Left cardiac atrium (tissue), 4 donors: ENCODE measurements around the gene POFUT1. TPM values are rescaled to one million over a fixed set of nuclear protein-coding genes. Genes with fewer than 3 reads are reported as not detected.
"Not testable (repeated sequence)": the region's sequence is repeated elsewhere in the genome, so short reads cannot be mapped to it uniquely, and the experiment has no call there.

Experiments
- ATAC-seq, 2 donors: fragments of 200-7000 bp; cut with Tn5 transposase; one replicate each; pipeline ENCODE4 v1.9.1; 2020; ENCODE audit warnings: mild to moderate bottlenecking in 2 of 2, moderate library complexity in 2 of 2
- DNase-seq: peaks from one replicate; pipeline ENCODE4 v3.0.0-alpha.2; 2020
- intact Hi-C, 2 donors: fragments of 100-400 bp; cut with DNase I; formaldehyde crosslinking; loops; one replicate each; pipeline versions ENCODE4 v1.14.1 to v1.15.1; 2022 to 2023
- total RNA-seq, 2 donors: library from RNA; stranded (reverse); fragmentation: NEBNext Ultra II Directional; extraction: Animal tissue kit (Norgen Biotek cat#: 25700); gene quantifications; one replicate each; pipeline ENCODE4 v1.2.1, GENCODE V29; 2021
- donor health status: DM: no; HTN: yes; CAD: no.
- donor health status: DM: no; HTN: yes; CAD: no; lungs with severe emphysema.
- donor health status: DM: yes; HTN: yes; CAD: no.
- donor health status: Dilated cardiomyopathy.

The POFUT1 gene
- total RNA-seq, 2 donors from 2014 or later, result 25.5 to 28.6 TPM

DNA sequence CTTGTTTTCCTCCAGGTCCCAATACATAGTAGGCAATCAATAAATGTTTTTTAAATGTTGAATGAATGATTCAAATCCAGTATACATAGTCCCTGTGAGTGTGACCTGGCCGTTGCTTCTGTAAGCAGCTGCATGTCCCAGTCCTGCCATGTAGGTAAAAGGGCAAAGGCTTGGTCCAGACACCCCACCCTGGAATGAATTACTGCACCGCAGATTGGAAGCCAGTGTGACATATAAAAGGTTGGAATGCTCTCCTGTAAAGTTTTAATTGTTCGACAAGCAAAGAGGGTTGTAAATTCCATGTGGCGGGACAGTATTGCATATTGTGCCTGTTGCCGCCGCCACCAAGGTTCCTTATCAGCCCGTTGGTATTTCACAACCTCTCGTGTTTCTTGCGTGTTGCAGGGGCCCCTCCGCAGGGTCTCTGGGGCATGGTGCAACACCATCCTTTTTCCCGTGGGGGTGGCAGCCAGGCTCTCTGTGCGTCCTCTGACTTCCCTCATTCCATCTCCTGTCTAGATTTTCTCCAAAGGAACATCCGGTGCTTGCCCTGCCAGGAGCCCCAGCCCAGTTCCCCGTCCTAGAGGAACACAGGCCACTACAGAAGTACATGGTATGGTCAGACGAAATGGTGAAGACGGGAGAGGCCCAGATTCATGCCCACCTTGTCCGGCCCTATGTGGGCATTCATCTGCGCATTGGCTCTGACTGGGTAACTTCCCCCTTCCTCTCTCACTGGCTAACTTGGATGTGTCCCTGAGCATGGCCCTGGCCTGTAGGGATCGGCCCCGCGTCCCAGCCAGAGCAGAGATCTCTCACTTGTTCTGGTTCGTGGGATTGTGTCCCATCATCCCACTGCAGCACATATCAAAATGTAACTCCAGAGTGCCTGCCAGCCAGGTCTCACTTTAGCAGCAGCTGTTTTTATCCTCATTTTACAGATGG is 20.3 kb downstream of the POFUT1 start:
- intact Hi-C loops, result no loop called here
- DNase-seq (peak; percentile 47), ATAC-seq (peak; percentile 56 to 80)

DNA sequence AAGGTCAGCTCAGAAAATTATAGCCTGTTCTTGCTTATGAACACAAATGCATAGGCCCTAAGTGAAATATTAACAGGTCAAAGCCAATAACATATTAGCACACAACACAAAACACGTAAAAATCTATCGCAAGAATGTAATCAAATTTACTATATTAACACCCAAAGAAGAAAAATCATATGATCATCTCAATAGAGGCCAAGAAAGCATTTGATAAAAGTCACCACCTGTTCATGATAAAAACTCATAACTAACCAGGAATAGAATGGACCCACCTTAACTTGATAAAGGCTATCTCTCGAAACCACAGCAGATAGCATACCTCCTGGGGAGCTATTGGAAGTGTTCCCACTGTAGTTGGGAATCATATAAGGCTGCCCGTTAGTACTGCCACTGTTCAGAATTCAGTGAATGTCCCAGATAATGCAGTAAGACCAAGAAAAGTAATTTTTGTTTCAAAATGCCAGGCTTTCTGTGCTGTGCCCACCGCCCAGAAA is 21.6 kb downstream of the POFUT1 start:
- DNase-seq (no peak), ATAC-seq (no peak)
- intact Hi-C loops, result no loop called here

DNA sequence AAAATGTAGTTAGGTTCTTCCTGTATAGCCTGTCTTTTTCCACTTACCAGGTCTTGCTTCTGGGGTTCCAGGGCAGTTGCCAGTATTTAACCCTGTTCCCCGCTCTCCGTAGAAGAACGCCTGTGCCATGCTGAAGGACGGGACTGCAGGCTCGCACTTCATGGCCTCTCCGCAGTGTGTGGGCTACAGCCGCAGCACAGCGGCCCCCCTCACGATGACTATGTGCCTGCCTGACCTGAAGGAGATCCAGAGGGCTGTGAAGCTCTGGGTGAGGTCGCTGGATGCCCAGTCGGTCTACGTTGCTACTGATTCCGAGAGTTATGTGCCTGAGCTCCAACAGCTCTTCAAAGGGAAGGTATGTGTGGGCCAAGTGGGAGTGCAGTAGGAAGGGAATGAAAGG is 23.0 kb downstream of the POFUT1 start:
- intact Hi-C loops, result no loop called here
- ATAC-seq (no peak), DNase-seq (no peak)

DNA sequence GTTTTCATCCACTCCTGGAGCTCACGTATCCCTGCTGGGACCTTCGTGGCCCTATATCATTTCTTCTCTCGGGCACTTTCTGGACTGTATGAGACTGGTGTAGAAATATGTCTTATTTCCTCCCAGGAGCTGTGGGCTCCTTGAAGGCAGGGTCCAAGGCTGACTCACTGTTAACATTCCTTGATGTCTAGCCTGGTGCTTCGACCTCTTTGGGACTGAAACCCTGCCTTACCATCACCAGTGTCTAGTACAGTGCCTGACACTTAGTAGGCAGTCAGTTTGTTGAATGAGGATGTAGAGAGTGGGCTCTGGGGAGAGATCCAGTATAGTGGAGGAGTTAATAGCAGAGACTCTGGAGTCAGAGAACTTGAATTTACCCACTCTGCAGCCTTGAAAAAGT is 23.6 kb downstream of the POFUT1 start:
- intact Hi-C loops, result no loop called here
- DNase-seq (no peak), ATAC-seq (no peak)

DNA sequence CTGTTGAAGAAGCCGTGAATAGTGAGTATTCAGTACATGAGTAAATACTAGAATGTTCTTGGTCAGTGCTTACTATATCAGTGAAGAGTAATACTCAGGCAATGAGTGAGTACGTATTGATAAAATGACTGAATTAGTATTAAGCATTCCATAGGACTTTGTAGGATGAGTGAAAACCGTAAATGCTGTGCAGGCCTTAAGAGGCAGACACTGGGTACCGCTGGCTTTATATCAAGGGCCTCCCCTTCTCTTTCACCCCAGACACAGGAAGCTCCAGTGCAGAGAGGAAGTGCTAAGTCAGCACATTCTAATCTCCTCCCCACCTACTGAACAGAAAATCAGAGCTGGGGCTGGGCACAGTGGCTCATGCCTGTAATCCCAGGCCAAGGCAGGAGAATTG is 24.2 kb downstream of the POFUT1 start:
- ATAC-seq, result no peak

DNA sequence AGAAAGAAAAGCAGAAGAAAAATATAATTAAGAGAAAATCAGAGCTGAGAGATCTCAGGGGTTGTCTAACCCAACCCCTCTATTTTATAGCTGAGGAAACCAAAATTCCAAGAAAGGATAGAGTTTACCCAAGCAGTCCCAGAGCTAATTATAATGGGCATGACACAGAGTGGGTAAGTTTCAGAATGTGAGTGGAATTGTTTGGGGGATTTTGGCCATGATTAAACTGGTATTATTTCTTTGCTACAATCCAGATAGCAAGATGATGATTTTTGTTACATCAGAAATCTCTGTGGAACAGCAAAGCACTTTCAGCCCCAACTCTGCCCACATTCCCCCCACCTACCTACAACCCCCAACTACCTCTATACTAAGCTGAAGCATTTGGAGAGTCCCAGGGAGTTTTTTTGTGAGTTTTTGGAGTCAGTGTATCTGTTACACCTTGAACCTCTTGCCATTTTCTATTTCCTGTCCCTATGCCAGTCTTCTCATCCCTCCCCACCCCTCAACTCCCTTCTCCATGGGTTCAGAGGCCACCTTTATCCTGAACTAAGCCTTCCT is 24.7 kb downstream of the POFUT1 start:
- intact Hi-C loops, result no loop called here
- no peak for DNase-seq
- ATAC-seq, result no peak

More for the DNA sequence above, 24.2 kb downstream of the POFUT1 start:
- DNase-seq, result no peak
- intact Hi-C loops, result no loop called here

DNA sequence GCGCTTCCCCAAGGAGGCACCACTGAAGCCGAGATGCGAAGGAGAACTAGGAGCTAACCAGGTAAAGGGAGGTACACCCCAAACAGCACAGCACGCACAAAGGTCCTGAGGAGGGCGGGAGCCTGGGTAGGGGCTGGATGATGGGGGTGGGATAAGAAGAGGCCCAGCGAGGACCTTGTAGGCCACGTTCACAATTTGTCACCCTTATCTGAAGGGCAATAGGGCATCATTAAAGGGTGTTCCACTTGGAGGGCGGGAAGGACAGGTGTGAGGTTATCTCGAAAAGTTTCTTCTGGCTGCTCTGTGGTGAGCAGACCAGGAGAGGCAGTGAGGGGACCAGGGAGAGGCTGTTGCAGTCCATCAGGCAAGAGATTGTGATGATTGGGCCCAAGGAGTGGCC is 25.6 kb downstream of the POFUT1 start:
- no peak for ATAC-seq
- DNase-seq, result no peak
- intact Hi-C loops, result no loop called here

DNA sequence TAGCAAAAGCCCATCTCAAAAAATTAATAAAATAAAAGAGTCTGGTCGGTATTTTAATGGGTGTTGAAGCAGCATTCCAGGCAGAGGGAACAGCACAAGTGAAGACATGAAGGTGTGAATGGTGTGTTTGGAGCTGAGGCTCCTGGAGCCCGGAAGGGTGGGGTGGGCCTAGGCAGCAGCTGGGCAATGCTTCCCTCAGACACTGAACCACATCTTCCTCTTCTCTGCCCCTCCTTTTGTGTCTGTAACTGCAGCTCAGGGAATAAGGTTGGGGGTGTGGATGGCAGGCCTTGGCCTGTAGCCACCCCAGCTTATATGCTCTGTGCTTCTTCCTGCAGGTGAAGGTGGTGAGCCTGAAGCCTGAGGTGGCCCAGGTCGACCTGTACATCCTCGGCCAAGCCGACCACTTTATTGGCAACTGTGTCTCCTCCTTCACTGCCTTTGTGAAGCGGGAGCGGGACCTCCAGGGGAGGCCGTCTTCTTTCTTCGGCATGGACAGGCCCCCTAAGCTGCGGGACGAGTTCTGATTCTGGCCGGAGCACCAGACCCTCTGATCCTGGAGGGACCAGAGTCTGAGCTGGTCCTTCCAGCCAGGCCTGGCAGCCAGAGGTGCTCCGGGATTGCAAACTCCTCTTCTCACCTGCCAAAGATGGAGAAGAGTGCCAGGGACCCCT is 26.6 kb downstream of the POFUT1 start:
- ATAC-seq (no peak), DNase-seq (no peak)
- intact Hi-C loops, result no loop called here

DNA sequence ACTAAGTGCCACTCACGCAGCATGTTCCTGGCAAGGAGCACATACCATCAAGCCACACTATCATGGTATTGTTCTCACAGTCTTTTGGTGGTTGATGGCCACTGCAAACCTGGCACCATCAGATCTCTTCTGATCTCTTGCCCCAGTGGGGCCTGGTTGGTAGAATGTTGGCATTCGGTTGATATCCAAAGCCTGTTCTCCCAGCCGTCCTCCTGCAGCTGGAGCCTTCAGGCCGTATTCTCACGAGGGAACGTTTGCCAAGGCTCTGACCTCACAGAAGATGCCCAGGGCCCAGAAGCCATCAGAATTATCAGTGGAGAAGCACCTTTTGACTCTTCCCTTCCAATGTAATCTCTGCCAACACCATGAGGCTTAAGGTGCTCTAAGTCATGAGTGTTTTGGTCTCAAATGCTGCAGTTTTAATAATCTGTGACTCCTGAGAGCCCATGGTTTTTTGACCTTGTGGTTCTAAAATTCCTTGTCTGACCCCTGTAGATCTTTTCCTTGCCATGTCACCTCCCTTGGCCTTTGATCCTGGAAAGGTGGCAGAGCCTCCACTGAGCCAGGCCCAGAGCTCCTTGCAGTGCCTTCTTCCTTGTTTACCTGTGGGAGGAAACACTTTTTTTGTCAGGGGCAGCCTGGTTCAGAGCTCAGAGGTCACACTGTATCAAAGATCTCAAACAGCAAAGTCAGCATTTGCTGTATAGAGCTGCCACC is 27.8 kb downstream of the POFUT1 start:
- ATAC-seq (no peak), DNase-seq (no peak)
- intact Hi-C loops, result no loop called here

DNA sequence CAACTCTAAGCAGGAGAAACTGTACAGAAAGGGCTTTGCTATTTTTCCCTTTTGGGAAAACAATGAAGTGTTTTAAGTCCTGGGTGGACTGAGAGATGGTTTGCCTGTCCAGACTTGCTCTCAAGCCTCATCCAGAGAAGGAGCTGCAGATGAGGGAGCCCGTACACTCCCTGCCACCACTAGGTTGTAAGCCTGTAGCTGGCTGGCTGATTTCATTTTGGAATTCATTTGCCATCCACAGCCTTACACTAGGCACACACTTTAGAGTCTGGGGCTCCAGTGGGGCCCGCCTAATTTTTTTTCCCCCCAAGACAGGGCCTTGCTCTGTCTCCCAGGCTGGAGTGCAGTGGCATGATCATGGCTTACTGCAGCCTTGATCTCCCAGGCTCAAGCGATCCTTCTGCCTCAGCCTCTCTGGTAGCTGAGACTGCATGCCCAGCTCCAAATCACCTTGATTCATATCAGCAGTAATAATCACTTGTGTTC is 28.4 kb downstream of the POFUT1 start:
- DNase-seq (no peak), ATAC-seq (no peak)
- intact Hi-C loops, result no loop called here

DNA sequence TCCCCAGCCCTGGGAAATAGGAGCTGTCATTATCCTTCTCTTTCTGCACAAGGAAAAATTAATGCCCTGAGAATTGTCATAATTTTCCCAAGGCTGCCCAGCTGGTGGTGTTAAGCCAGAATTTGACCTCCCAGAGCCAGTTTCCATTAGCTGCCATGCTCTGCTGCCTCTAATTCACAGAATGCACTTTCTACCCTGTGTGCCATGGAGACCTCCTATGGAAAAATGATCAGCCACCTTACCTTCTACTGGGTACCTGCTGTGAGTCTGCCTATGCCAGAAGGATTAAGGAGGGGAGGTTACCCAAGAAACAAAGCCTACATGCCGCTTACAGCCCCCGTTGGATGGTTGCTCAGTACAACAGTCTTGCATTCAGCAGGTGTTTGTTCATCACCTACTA is 29.1 kb downstream of the POFUT1 start:
- ATAC-seq, result no peak
- intact Hi-C loops, result no loop called here
- no peak for DNase-seq

DNA sequence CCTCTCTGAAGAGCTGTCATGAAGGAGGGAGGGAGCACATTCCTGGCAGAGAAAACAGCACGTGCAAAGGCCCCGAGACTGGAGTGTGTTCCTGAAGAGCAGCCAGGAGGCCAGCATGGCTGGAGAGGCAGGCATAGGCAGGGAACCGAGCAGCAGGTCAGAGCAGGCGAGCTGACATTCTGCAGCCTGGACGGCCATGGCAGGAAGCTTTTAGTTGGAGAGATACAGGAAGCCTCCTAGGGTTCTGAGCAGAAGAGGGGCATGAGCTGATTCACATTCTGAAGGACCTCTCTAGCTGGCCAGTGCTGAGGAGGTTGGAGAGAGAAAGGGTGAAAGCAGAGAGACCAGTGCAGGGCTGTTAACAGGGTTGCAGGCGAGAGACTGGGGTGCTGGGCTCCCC is 29.7 kb downstream of the POFUT1 start:
- DNase-seq (no peak), ATAC-seq (no peak)
- intact Hi-C loops, result no loop called here

DNA sequence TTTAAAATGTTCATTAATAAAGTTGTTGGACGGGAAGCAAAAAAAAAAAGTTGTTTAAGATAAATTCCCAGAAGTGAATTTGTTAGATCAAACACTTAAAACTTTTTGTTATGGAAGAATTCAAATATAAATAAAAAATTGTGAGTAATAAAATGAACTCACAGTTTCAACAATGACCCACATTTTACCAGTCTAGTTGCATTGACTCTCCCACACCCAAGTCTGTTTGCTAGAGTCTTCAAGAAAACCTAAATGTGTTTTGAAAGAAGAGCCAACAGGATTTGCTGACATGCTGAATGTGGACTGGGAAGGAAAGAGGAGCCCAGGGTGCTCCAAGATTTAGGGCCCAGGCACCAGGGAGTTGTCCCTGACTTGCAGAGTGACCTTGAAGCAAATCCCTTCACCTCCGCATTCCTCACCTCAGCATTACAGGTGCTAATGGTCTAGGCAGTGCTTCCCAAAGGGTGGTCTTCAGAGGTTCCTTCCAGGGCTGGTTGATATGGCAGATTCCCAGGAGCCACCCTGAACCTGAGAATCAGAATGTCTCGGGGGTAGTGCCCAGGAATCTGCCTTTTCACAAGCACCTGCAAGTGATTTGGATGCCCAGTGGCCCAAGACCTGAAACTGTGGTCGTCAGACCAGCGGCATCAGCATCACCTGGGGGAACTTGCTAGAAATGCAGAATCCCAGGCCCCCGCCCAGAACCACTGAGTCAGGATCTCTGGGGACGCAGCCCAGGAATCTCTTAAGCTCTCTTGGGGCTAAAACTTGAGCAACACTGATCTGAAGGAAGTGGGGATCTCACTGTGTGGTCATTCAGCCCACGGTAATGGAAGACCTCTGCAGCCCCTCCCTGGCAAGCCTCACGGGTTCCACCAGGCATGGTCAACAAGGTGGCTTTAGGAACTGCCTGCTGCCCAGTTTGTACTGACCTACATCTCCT is 31.1 kb downstream of the POFUT1 start:
- intact Hi-C loops, result no loop called here
- DNase-seq (no peak), ATAC-seq (no peak)

DNA sequence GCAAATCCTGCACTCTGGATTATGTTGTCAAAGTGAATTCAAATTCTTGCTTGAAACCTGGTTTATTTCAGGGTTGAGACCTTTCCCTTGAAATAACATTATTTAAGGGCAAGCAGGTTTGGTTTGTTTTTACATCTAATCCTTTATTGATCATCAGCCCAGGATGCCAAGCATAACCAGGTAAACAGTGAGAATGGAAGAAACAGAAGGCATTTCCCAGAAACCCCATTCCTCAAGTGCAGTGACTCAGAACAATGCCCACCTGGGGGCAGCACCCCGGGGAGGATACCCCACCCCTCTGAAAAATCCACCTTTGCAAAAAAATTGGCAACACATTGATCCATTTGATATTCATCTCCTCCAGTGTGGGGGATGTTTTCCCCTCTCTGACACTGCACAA is 32.5 kb downstream of the POFUT1 start:
- intact Hi-C loops, result no loop called here
- ATAC-seq, result no peak
- no peak for DNase-seq

DNA sequence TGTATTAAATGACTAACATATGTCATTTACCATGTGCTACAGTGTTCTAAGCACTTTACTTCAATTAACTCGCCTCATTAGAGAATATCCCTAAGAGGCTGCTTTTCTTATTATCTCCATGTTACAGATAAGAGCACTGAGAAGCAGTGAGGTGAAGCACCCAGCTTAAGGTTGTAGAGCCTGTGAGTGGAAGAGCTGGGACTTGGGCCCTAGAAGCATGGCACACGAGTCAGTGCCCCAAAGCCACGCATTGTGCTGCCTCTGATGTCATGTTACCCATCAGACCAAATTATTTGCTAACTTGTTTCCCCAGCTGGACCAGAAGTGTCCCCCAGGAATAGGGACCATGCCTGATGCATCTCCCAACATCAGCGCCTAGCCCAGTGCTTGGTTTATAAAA is 34.1 kb downstream of the POFUT1 start:
- ATAC-seq (no peak), DNase-seq (no peak)
- intact Hi-C loops, result no loop called here

DNA sequence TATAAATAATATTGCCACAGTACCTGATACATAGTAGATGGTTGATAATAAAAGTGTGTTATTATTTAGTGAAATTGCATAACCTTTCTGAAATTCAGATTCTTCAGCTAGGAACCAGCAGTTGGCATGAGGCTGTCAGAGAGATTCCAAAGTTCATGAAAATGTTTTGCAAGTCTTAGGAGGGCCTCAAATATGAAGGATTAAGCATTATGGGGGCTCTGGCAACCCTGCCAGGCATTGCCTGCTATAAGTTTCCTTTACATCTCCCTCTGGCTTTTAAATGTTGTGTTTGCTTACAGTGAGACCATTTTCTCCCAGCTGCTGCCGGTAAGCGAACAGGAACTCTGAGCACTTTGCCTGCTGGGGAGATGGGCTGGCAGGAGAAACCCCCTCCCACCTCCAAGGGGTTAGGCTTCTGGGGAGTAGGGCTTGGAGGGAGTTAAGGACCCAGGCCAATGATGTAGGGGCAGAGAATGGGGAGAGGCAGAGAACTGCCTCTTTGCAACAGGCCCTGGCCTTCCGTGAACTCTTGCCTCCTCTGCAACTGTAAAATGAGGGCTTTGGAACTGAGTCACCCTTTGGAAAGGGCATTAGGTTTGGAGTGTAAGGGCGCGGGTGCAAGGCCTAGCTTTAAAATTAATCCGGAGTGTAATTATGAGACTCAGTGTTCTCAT is 36.6 kb downstream of the POFUT1 start:
- intact Hi-C loops, result no loop called here
- no peak for ATAC-seq
- DNase-seq, result no peak

DNA sequence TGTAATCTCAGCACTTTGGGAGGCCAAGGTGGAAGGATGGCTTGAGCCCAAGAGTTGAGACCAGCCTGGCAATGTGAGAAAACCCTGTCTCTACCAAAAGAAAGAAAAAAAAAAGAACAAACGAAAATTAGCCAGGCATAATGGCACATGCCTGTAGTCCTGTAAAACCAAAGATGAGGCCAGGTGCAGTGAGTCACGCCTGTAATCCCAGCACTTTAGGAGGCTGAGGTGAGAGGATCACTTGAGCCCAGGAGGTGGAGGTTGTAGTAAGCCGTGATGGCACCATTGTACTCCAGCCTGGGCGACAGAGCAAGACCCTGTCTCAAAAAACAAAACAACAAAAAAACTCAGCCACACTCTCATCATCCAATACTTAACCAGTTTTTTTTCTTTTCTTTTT is 37.3 kb downstream of the POFUT1 start:
- no peak for ATAC-seq
- DNase-seq, result no peak
- intact Hi-C loops, result no loop called here

DNA sequence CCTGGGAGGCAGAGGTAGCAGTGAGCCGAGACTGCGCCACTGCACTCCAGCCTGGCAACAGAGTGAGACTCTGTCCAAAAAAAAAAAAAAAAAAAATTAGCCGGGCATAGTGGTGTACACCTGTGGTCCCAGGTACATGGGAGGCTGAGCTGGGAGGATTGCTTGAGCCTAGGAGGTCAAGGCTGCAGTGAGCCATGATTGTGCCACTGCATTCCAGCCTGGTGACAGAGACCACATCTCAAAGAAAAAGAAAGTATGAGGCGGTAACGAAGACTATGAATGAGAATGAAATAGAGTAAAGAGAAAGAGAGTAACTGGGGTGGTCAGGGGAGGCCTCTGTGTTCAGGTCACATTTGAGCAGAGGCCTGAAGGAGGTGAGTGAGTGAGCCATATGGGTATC is 38.5 kb downstream of the POFUT1 start:
- ATAC-seq, intact Hi-C loops, DNase-seq: not testable (repeated sequence)
